MCF 10A (cell line): ENCODE results near the gene LAD1. TPM values are rescaled to one million over a fixed set of nuclear protein-coding genes. Genes with fewer than 3 reads are reported as not detected.

ENCODE experiments used
- BruUV-seq: library from RNA; stranded (reverse); fragments of 400-500 nt; replicated peaks from 2 replicates; lab custom pipeline; 2021; lab: Mats Ljungman, UMichigan
- CTCF ChIA-PET: fragments of 300-600 bp; sonication (Branson Sonifier 250); formaldehyde crosslinking; extraction: SDS; loops from one replicate; lab custom pipeline; 2021; ENCODE audit warnings: antibody characterized with exemption, inconsistent platforms; lab: Yijun Ruan, JAX
- POLR2A ChIA-PET: fragments of 300-600, 350-650 bp; sonication (Branson Sonifier 250); formaldehyde crosslinking; extraction: SDS; loops from one replicate; lab custom pipeline; 2020; ENCODE audit warnings: antibody characterized with exemption, inconsistent platforms; lab: Yijun Ruan, JAX
- DNase-seq: peaks from one replicate; pipeline ENCODE4 v3.0.0-alpha.2; 2018; ENCODE audit not compliant: unreplicated experiment
- H3K27ac Mint-ChIP-seq: one replicate; pipeline ENCODE4 v1.8.0; 2022; ENCODE audit warnings: mild to moderate bottlenecking, low read depth, mixed read lengths; ENCODE audit not compliant: unreplicated experiment
- H3K27me3 Mint-ChIP-seq: one replicate; pipeline ENCODE4 v1.8.0; 2022; ENCODE audit warnings: mixed read lengths; ENCODE audit not compliant: insufficient read depth, unreplicated experiment
- H3K36me3 Mint-ChIP-seq: one replicate; pipeline ENCODE4 v1.8.0; 2022; ENCODE audit warnings: mild to moderate bottlenecking, moderate library complexity, mixed read lengths; ENCODE audit not compliant: insufficient read depth, unreplicated experiment
- H3K4me1 Mint-ChIP-seq: one replicate; pipeline ENCODE4 v1.8.0; 2022; ENCODE audit warnings: mixed read lengths; ENCODE audit not compliant: insufficient read depth, unreplicated experiment
- H3K4me3 Mint-ChIP-seq: one replicate; pipeline ENCODE4 v1.8.0; 2022; ENCODE audit warnings: mild to moderate bottlenecking, moderate library complexity, mixed read lengths; ENCODE audit not compliant: unreplicated experiment
- H3K9me3 Mint-ChIP-seq: one replicate; pipeline ENCODE4 v1.8.0; 2022; ENCODE audit warnings: mixed read lengths; ENCODE audit not compliant: unreplicated experiment
- intact Hi-C: fragments of 100-400 bp; cut with micrococcal nuclease; formaldehyde crosslinking; loops from 2 replicates; pipeline ENCODE4 v1.14.1; 2022
- total RNA-seq: library from RNA; stranded (reverse); gene quantifications from 2 replicates; pipeline ENCODE4 v1.2.3, GENCODE V29; 2022
- TF ChIP-seq, protein P1 (sequence below): fragments of 200-600 bp; IDR thresholded peaks from one replicate; pipeline ENCODE4 v1.8.0; 2022; ENCODE audit warnings: antibody characterized with exemption, mild to moderate bottlenecking; ENCODE audit not compliant: unreplicated experiment

The LAD1 gene
- total RNA-seq, 1 experiment from 2014 or later, result 40.9 TPM

DNA sequence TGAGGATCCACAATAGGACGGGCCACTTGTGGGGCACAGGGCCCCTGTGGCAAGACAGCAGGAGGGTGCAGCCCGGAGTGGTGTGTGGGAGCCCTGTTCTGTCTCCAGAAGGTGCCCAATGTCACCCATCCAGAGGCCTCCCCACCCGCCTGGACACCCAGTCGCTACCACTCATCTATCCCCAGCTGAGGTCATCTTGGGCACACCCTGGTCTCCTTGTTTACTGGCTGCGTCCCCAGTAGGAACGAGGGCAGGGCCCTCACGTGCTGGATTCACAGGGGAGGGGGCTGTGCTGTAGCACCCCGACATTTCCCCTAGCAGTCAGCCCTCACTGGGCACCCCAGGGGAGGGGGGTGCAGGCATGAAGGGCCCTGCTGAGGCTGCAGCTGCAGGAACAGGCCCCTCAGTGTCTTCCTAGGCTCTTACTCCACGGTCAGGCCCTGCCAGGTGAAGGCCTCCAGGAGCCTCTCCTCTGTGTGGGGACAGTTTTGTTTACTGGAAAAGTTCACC lies 19.3 kb downstream of the LAD1 start:
- H3K9me3 Mint-ChIP-seq, result no peaks in the 10 kb centered on the region
- no peak overlapping the region for H3K27ac Mint-ChIP-seq
- POLR2A ChIA-PET, result interaction anchor here (0.6 to 1.0 kb wide), 5 partner anchors 21 to 685 kb away, joined by 3 to 4 read pairs (median 3); no protein-coding TSS in a partner anchor
- H3K27me3 Mint-ChIP-seq, result peaks cover 6% of the 10 kb centered on the region
- TF ChIP-seq, protein P1, sequence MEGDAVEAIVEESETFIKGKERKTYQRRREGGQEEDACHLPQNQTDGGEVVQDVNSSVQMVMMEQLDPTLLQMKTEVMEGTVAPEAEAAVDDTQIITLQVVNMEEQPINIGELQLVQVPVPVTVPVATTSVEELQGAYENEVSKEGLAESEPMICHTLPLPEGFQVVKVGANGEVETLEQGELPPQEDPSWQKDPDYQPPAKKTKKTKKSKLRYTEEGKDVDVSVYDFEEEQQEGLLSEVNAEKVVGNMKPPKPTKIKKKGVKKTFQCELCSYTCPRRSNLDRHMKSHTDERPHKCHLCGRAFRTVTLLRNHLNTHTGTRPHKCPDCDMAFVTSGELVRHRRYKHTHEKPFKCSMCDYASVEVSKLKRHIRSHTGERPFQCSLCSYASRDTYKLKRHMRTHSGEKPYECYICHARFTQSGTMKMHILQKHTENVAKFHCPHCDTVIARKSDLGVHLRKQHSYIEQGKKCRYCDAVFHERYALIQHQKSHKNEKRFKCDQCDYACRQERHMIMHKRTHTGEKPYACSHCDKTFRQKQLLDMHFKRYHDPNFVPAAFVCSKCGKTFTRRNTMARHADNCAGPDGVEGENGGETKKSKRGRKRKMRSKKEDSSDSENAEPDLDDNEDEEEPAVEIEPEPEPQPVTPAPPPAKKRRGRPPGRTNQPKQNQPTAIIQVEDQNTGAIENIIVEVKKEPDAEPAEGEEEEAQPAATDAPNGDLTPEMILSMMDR, result no peak
- H3K4me1 Mint-ChIP-seq, result peaks cover 15% of the 10 kb centered on the region
- no TSS peak for BruUV-seq
- DNase-seq, result no peak
- H3K36me3 Mint-ChIP-seq, result no peaks in the 10 kb centered on the region
- intact Hi-C loops, result no loop called here
- CTCF ChIA-PET, result interaction anchor here (0.6 to 20.0 kb wide), 5 partner anchors 10 to 756 kb away, joined by 3 to 539 read pairs (median 4); no protein-coding TSS in a partner anchor
- H3K4me3 Mint-ChIP-seq, result no peak overlapping the region

- DNase-seq, result no peak
- no peaks in the 10 kb centered on the region for H3K9me3 Mint-ChIP-seq
- TF ChIP-seq, protein P1, result no peak
- no peak overlapping the region for H3K4me3 Mint-ChIP-seq
- H3K36me3 Mint-ChIP-seq, result no peaks in the 10 kb centered on the region
- intact Hi-C loops, result no loop called here
- POLR2A ChIA-PET, result interaction anchor here (0.7 to 1.5 kb wide), 4 partner anchors 19 to 686 kb away, joined by 3 to 4 read pairs (median 3); no protein-coding TSS in a partner anchor
- CTCF ChIA-PET, result interaction anchor here (0.6 to 20.0 kb wide), 4 partner anchors 11 to 119 kb away, joined by 3 to 539 read pairs (median 12); no protein-coding TSS in a partner anchor
- peaks cover 5% of the 10 kb centered on the region for H3K4me1 Mint-ChIP-seq
- no peak overlapping the region for H3K27ac Mint-ChIP-seq
- no TSS peak for BruUV-seq
- peaks cover 16% of the 10 kb centered on the region for H3K27me3 Mint-ChIP-seq
These were observed 20.3 kb downstream of the LAD1 start for GRCh38 chr1:201378804-201379203.

DNA sequence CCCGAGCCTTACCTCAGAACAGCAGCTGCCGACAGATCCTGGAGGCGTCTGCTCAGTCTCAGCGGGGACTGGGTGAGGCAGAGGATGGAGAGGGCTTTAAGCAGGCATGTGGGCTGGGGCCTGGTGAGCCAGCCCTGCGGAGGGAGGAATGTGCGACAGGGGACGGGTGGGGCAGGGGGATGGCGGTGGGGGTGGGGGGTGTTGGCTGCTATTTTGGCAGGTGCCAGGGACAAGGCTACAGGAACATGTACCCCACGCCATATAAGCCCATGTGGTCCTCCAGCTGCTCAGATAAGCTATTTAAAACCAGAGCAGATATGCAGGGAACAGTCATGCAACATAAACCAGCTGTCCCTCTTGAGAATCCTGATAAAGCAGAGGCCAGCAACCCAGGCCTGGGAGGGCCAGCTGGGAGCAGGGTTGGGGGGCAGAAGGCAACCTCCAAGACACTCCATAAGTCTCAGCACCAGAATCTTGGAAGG lies 21.5 kb downstream of the LAD1 start, which contains the start of gene TNNT2:
TNNT2 (minus strand) TSS at position 70 of the 482 bp plus-strand sequence. CDS start 4,426 bp downstream, outside the sequence.
- peaks cover 27% of the 10 kb centered on the region for H3K27me3 Mint-ChIP-seq
- H3K4me1 Mint-ChIP-seq, result no peaks in the 10 kb centered on the region
- ChIA-PET POLR2A (interaction anchor here (1.5 kb wide), 1 partner anchor 20 kb away, joined by 3 read pairs; no protein-coding TSS in a partner anchor), CTCF (interaction anchor here (0.6 to 1.9 kb wide), 5 partner anchors 15 to 123 kb away, joined by 3 to 8 read pairs (median 4); no protein-coding TSS in a partner anchor)
- TF ChIP-seq, protein P1, result no peak
- no peaks in the 10 kb centered on the region for H3K9me3 Mint-ChIP-seq
- intact Hi-C loops, result no loop called here
- no TSS peak for BruUV-seq
- DNase-seq, result no peak
- H3K36me3 Mint-ChIP-seq, result no peaks in the 10 kb centered on the region
- no peak within 1 kb of the TSS for H3K4me3 Mint-ChIP-seq
- no peak within 1 kb of the TSS for H3K27ac Mint-ChIP-seq
